ENCODE results near the gene MARCHF6.

The MARCHF6 gene

DNA sequence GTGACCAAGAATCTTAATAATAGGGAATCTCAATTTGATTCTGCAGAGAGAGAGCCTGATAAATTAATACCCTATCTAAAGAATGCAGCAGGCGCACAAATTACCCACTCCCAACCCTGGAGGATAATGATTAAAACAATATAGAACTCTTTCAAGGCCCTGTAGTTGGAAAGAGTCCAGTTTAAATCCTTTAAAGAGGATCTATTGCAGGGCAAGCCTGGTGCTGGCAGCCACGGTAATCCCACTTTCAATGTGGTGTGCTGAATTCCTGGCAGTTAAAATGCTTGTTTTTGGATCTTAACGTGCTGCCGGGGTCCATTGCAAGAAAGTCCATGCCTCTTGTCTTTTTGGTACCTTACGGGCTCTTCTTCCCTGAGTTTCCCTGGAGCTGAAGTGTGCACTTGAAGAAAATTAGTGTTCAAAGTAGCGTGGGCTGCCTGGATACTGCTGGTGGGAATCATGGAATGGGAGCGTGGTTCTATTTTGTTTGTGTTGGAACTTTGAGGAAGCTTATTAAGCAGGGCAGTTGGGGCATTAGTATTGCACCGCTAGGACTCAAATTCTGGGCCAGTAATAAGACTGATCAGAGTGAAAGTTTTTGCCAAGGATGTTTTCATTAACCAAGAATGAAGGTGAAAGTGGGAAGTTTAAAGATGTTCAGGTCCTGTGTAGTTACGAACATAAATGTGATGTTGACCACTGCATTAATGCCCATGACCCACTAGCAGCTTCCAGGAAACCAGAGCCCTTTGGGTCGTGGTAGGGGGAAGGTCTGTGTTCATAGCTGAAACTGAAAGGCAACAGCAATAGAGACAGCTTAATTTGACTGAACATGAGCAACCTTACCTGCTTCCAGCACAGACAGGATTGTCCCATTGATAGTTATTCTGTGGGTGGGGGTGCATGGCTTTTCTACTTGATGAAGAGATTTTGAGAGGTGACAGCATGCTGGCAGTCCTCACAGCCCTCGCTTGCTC lies 20.8 kb downstream of the MARCHF6 start:
- TF ChIP-seq GATA3 (IDR thresholded peaks at IDR 0.05; ENCODE audit: low read depth, low read length) (no peak), GATA2 (IDR thresholded peaks at IDR 0.05; ENCODE audit: low read depth, low read length) (no peak)

DNA sequence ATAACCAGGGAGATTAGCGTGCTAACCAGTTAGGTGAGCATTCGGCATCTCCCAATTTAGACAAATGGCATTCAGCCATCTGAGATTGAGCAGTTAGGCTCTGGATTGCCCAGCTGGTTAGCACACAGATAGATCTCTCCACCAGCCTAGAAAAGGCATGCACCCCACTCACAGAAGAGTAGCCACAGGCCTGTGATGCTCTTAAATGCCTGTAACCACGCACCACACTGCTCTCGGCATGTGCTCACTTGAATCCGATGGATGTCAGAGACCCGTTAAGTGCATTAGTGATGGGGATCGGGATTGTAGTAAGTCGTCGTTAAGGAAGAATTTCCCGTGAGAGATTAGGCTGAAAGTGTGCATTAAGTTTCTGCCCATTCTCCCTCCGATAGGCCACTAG lies 23.0 kb downstream of the MARCHF6 start:
- no peak for TF ChIP-seq GATA3 (IDR thresholded peaks at IDR 0.05; ENCODE audit: low read depth, low read length)
- no peak for TF ChIP-seq GATA2 (IDR thresholded peaks at IDR 0.05; ENCODE audit: low read depth, low read length)

DNA sequence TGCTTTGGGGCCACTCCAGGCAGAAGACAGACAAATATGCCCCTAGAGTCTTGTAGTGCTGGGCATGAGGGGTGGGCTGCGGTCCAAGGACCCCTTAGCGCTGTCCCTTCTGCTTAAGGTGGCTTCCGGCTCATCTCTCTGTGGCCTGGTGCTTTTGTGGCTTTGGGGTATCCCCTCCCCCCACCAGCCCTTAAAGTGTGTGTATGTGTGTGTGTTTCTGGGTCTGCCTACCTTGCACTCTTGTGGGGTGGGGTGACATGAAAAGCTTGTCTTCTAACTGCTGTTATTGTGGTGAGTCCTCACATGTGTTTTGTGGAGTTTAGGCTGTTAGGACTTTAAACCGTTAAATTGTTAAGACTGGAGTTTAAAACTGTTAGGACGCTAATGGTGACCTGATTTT lies 23.6 kb downstream of the MARCHF6 start:
- TF ChIP-seq GATA3 (IDR thresholded peaks at IDR 0.05; ENCODE audit: low read depth, low read length) = no peak

DNA sequence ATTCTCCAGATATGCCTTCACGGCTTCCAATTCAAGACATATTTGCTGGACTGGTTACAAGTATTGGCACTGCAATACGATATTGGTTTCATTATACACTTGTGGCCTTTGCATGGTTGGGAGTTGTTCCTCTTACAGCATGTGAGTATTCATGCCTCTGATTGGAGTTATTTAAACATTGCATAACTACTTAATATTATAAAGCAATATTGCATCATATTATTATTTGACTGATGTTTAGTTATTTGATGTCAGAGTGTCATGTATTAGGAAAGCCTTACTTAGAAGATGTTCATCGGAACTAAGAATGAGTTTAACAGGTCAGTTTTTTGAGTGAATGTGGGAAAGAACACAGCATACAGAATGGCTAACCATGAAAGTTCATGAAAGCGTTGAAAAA lies 28.3 kb downstream of the MARCHF6 start:
- no peak for TF ChIP-seq GATA2 (IDR thresholded peaks at IDR 0.05; ENCODE audit: low read depth, low read length)

DNA sequence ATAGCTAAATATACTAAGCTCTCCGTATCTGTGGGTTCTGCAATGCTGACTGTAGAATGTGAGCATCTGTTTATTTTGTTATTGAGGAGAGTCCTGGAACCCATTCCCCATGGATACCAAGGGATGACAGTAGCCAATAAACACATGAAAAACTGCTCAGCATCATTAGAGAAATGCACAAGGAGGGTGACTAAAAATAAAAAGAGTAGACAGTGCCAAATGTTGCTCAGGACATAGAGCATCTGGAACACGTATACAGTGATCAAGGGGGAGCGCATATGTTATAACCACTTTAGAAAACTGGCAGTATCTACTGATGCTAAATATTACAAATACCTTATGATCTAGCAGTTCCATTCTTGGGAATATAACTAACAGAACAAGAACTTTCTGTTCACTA lies 31.0 kb downstream of the MARCHF6 start:
- TF ChIP-seq GATA3 (IDR thresholded peaks at IDR 0.05; ENCODE audit: low read depth, low read length) = no peak
- TF ChIP-seq GATA2 (IDR thresholded peaks at IDR 0.05; ENCODE audit: low read depth, low read length) = no peak

DNA sequence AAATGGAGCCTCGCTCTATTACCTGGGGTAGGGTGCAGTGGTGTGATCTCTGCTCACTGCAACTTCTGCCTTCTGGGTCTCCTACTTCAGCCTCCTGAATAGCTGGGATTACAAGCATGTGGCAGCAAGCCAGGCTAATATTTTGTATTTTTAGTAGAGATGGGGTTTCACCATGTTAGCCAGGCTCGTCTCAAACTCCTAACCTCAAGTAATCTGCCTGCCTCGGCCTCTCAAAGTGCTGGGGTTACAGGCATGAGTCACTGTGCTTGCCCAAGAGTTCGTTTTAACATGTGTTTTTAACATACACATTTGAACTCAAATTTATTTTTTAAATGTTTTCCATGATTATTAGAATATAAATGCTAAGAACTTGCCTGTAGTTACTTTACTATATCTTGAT lies 34.2 kb downstream of the MARCHF6 start:
- TF ChIP-seq GATA2 (IDR thresholded peaks at IDR 0.05; ENCODE audit: low read depth, low read length) (no peak), GATA3 (IDR thresholded peaks at IDR 0.05; ENCODE audit: low read depth, low read length) (no peak)

DNA sequence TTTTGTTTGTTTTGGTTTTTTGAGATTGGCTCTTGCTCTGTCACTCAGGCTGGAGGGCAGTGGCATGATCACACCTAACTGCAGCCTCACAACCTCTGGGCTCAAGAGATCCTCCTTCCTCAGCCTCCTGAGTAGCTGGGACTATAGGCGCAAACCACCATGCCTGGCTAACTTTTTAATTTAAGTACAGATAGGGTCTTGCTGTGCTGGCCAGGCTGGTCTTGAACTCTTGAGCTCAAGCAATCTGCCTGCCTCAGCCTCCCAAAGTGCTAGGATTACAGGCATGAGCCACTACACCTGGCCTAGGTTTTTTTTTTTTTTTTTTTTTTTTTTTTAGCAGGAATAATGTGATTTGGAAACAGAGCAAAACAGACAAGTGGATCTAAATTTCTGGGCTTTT lies 37.6 kb downstream of the MARCHF6 start:
- TF ChIP-seq GATA3 (IDR thresholded peaks at IDR 0.05; ENCODE audit: low read depth, low read length) (no peak), GATA2 (IDR thresholded peaks at IDR 0.05; ENCODE audit: low read depth, low read length) (no peak)

DNA sequence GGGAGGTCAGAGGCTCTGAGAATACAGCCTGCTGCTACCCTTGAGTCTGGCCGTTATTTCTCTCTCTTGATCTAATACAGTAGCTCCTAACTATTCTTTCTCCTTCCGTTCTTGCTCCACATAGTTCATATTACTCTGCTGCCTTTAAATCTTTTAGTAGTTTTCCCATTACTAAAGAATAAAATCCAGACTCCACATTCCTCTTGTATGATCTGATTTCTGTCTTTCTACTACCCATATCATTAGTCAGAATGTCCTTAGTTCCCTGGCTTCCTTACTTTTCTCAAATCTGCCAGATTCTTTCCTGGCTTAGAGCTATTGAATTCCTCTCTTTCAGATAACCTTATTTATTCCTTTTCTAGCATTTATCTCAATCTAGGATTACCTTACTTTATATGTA lies 40.0 kb downstream of the MARCHF6 start:
- no peak for TF ChIP-seq GATA2 (IDR thresholded peaks at IDR 0.05; ENCODE audit: low read depth, low read length)
- no peak for TF ChIP-seq GATA3 (IDR thresholded peaks at IDR 0.05; ENCODE audit: low read depth, low read length)

DNA sequence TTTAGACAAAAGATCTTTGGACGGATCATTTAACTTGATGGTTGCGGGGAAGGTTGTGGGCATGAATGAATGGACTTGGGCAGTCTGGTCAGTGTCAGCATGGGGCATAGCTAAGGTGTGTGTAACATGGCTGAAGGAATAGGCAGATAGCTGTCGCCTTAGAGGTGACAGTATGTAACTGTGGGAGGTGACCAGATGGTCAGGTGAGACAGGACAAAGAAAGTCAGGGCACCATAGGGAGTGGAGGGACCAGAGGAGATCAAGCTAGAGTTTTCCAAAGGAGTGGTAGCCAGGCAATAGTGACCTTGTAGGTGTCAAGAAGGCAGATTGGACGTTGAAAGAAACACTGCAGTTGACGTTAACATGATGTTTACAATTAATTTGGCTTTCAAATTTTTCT lies 43.1 kb downstream of the MARCHF6 start:
- TF ChIP-seq GATA3 (IDR thresholded peaks at IDR 0.05; ENCODE audit: low read depth, low read length) (no peak), GATA2 (IDR thresholded peaks at IDR 0.05; ENCODE audit: low read depth, low read length) (no peak)

DNA sequence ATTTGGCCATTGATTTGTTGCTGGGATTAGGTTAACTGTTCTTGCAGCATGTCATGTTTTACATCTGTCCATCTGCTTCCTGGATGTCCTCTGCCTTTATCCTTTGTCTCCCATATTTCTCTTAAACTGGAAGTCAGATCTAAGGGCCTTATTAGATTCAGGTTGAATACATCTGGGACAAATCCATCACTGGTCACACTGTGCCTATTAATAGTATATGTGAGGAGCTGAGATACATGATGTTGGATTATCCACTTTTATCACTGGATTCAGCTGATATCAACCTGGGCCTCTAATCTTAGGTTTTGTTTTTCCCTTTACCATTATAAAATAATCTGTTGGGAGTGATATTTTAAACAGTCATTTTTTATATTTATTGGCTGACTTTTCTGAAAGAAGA lies 46.3 kb downstream of the MARCHF6 start:
- no peak for TF ChIP-seq GATA2 (IDR thresholded peaks at IDR 0.05; ENCODE audit: low read depth, low read length)
- no peak for TF ChIP-seq GATA3 (IDR thresholded peaks at IDR 0.05; ENCODE audit: low read depth, low read length)

DNA sequence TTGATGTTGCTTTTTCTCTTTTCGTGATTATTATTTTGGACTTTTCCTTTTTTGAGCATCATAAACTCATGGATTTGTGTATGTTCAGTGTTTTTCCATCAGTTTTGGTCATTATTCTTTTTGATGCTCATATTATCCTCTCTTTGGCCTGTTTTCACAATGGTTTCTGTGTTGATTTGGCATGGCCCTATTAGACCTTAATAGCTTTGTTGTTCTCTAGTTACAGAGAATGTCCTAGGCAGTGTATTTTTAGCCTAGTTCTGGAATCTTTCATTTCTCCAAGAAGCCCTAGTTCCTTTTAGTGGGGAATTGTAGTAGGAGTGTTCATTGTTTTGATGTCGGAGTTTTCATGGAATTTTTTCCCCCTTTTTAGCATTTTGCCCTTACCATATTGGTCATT lies 46.9 kb downstream of the MARCHF6 start:
- no peak for TF ChIP-seq GATA2 (IDR thresholded peaks at IDR 0.05; ENCODE audit: low read depth, low read length)
- TF ChIP-seq GATA3 (IDR thresholded peaks at IDR 0.05; ENCODE audit: low read depth, low read length) = no peak

DNA sequence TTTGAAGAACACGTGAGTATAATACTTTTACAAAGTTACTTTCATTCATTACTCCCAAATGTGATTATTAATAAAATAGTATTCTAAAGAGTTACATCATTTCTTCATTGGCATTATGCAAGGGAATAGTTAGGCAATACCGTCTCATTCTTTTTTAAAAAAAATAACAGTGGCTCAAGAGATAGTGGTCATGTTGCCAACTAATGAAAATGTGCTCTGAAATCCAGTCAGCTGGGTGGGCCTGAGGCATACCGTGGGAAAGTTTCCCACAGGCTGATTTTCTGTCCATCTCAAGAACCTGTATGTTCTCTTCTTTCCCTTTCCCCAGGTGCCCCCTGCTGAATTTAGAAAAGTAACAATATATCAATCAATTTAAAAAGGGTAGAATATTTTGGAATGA lies 47.3 kb downstream of the MARCHF6 start:
- TF ChIP-seq GATA3 (IDR thresholded peaks at IDR 0.05; ENCODE audit: low read depth, low read length) (no peak), GATA2 (IDR thresholded peaks at IDR 0.05; ENCODE audit: low read depth, low read length) (no peak)

DNA sequence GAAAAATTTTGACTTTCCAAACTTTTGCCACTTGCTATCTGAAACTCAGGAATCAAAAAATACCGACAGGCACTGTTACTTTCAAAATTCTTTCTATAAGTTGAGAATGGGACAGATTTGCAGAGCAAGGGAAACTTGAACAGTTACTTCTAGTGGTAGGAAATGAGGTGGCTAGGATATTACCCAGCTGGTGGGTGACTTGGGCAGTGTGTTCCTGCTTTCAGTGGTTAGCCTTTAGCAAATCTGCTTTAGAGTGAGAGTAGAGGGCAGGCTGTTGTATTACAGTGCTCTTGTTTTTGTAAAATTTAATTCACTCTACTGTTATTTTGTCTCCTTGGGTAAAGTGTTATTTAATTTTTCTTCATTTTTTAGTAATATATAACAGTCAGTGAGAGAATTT lies 48.0 kb downstream of the MARCHF6 start:
- TF ChIP-seq GATA2 (IDR thresholded peaks at IDR 0.05; ENCODE audit: low read depth, low read length) = no peak
- TF ChIP-seq GATA3 (IDR thresholded peaks at IDR 0.05; ENCODE audit: low read depth, low read length) = no peak
